Frontal cortex (tissue), 4 donors: ENCODE measurements around the gene EDAR. TPM values are rescaled to one million over a fixed set of nuclear protein-coding genes. Genes with fewer than 3 reads are reported as not detected.

Source experiments
- DNase-seq, 2 donors: peaks; one replicate each; pipeline ENCODE4 v3.0.0; 2012; ENCODE audit warnings: low spot score in 2 of 2
- FAIRE-seq: peaks from 2 replicates; lab custom pipeline; 2012; peaks lifted over from hg19 to GRCh38; lab: Jason Lieb, UNC
- total RNA-seq: library from RNA; depleted of rRNA; stranded (reverse); fragments of >200 nt; gene quantifications from one replicate; pipeline ENCODE4 v1.2.3, GENCODE V29; 2014
- donor health status: control.
- donor health status: control.
- donor health status: control.

EDAR gene
- total RNA-seq, 1 donor from 2014 or later: under 0.01 TPM

DNA sequence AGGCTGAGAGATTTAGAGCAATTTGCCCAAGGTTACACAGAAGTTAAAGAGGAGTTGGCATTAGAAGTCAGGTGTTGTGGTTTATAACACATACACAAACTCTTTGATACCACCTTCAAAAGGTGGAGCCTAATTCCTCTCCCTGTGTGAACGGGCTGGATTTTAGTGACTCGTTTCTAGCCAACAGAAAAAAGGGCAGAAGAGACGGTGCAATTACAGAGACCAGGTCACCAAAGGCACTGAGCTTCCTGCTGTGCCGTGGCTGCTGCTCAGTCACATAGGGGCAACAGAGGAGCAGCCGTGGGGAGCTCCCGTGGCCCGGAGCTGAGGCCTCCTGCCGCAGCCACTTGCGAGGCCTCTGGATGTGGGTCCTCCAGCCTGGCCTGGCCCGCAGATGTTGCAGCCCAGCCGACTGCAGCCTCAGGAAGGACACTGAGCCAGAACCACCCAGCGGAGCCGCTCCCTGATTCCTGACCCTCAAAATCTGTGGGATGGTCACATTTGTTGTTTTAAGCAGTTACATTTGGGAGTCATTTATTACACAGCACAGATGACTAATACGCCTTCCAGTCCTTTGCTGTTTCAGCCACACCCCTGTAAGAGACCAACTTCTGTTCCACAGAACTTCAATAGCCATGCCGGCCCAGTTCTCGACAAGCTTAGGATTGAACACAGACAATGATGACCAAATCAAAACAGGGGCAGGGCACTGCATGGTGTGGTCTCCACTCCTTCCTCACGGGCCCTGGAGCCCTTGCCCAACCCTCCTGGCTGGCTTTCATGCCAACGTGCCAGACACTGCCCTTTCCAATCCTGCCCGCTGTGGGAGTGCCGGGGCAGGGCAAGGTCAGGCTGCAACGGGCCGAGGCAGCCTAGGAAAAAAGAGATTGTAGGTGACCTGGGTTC lies 17.1 kb downstream of the EDAR start:
- no peak for FAIRE-seq
- no peak for DNase-seq

- DNase-seq (no peak), FAIRE-seq (no peak)
Measured at GRCh38 chr2:108970369-108970768, 18.7 kb downstream of the EDAR start.

DNA sequence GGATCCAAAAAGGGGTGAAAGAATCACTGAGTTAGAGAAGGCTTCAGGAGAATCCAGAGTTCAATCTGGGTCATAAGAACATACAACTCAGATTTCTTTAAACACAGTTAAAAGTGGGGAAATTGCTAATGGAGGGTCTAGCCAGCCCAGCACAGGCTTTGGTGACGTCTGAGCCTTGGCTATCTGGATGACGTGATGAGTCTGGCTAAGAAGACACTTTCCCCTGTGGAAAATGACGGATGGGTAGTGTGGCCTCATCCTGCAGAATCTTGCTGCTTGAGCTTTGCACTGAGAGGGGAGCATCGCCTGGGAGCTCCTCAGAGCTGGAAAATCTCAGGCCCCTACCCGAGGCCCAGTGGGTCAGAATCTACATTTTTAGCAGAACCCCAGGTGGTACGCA lies 19.2 kb downstream of the EDAR start:
- DNase-seq (no peak), FAIRE-seq (no peak)

DNA sequence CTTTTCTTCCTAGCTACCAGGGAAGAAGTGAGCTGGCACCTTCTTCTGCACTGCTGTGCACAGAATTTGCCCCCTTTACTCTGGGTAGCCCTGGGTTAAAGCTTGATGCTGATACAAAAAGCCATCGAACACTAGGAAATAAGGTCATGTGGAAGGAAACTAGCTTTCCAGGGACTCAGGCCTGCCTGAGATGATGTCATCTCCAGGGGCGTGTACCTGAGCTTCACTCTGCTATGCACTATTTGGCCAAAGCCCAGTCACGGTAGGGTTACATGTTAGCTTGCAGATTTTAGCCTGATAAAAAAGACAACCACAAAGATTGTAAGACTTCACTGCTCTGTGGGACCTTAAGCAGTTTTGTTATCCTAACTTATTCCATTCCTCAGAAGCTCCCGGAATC lies 20.4 kb downstream of the EDAR start:
- no peak for FAIRE-seq
- no peak for DNase-seq

DNA sequence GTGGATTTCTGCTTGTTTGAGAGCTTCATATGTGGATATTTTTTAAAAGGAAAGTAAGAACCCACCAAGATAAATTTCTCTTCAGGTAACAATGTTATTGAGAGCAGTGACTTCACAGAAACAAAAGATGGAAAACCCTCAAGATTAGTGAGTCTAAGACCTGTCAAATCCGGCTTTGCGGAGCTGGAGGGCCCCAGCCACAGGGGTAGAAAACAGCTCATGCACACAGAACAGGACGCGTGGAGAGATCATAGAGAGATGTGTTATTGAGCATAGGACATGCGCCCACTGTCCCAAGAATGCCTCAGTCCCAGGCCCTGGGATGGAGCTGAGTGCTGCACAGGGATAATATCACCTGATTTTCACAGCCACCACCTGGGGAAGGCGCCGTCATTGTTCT lies 21.3 kb downstream of the EDAR start:
- no peak for DNase-seq
- no peak for FAIRE-seq

GRCh38 chr2:108965540-108966289 lies 23.3 kb downstream of the EDAR start:
- no peak for DNase-seq
- FAIRE-seq: no peak

- FAIRE-seq (no peak), DNase-seq (no peak)
Measured at GRCh38 chr2:108963057-108963456, 26.0 kb downstream of the EDAR start.

GRCh38 chr2:108961796-108962195 lies 27.2 kb downstream of the EDAR start:
- DNase-seq: no peak
- FAIRE-seq: no peak

DNA sequence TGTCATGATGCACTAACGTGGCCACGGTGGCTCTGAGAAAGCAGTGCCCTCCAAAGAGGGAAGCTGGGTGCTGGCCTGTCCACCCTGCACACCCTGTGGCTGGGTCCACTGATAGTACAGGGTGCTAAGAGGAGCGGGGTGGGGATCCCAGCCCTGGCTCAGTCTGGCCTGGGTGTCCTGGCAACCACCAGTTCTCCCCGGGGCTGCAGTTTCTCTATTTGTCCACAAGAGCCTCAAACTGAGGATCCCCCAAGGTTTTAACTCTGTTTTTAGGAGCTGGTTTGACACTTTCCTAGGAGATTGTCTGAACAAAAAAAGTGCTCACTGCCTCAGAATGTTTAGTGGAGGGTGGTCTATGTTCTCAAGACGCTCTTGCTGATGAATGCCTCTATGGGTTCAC lies 29.0 kb downstream of the EDAR start:
- FAIRE-seq: no peak
- DNase-seq: no peak

DNA sequence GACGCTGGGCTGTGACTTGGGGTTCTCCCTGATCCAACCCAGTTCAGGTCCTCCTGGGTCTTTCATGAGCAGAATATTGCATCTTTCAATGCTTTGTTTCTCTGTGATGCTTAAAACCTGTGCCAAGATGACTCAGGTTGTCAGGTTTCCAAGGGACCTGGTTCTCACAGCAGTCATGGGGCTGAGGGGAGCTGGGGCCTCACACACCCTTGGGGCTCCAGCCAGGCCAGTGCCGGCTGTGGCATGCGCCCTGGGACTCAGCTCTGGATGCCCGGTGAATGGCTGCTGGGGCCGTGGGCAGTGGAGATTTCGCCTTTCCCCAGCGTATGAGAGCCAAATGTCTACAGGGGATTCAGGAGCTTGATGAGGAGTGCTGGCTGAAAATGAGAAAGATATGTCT lies 29.6 kb downstream of the EDAR start:
- no peak for DNase-seq
- no peak for FAIRE-seq

- DNase-seq: no peak
- no peak for FAIRE-seq
Measured at GRCh38 chr2:108958632-108959341, 30.2 kb downstream of the EDAR start.

GRCh38 chr2:108958002-108958401 lies 31.0 kb downstream of the EDAR start:
- no peak for DNase-seq
- FAIRE-seq: no peak

GRCh38 chr2:108956375-108956774 lies 32.6 kb downstream of the EDAR start:
- FAIRE-seq (no peak), DNase-seq (no peak)

- DNase-seq (no peak), FAIRE-seq (no peak)
Measured at GRCh38 chr2:108950369-108951135, 38.5 kb downstream of the EDAR start.

GRCh38 chr2:108949316-108950239 lies 39.4 kb downstream of the EDAR start:
- FAIRE-seq: no peak
- no peak for DNase-seq

GRCh38 chr2:108947271-108947907 lies 41.6 kb downstream of the EDAR start:
- no peak for FAIRE-seq
- DNase-seq: no peak

DNA sequence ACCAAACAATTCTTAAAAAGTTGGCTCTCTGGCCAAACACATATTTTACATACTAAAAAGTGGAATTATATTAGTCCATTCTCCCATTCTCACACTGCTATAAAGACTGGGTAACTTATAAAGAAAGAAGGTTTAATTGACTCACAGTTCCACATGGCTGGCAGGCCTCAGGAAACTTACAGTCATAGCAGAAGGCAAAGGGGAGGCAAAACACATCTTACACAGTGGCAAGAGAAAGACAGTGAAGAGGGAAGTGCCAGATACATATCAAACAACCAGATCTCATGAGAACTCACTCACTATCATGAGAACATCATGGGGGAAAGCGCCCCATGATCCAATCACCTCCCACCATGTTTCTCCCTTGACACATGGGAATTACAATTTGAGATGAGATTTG lies 42.6 kb downstream of the EDAR start:
- DNase-seq (no peak), FAIRE-seq (no peak)

DNA sequence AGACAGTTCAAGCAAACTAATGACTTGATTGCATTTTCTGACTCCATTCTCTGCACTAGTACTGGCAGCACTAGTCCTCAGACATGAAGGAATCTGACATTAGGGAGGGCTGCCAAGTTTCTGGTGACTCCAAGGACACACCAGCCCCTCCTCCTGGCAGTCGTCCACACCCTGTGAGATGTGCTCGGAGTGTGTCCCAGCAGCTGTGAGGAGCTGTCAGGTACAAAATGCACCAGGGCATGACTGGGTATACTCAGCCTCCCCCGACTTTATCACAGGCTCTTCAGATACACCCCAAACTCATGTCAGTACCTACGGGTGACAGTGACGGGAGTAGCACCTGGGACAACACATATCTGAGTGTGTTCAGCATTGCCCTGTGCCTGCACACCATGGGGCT lies 43.1 kb downstream of the EDAR start:
- DNase-seq: no peak
- FAIRE-seq: no peak
